GM21360 (cell line): ENCODE measurements around the gene MS4A13.
"Not testable (repeated sequence)": the region's sequence is repeated elsewhere in the genome, so short reads cannot be mapped to it uniquely, and the experiment has no call there.

Experiments
- ATAC-seq: cut with Tn5 transposase; IDR thresholded peaks from one replicate; pipeline ENCODE4 v1.9.1; 2021; ENCODE audit warnings: mild to moderate bottlenecking, moderate library complexity; ENCODE audit not compliant: unreplicated experiment

Gene MS4A13

GRCh38 chr11:60515144-60515855, at the start of gene MS4A13:
TSS of gene MS4A13 (plus strand) at chr11:60515392. CDS start at chr11:60518084, 2,692 bp downstream.
- no peak for ATAC-seq

GRCh38 chr11:60468829-60469228, 46.4 kb upstream of the MS4A13 start:
- no peak for ATAC-seq

GRCh38 chr11:60469723-60470122, 45.5 kb upstream of the MS4A13 start:
- ATAC-seq = no peak

GRCh38 chr11:60477035-60477445, 38.2 kb upstream of the MS4A13 start:
- no peak for ATAC-seq

- ATAC-seq = peak; percentile 57
Measured at GRCh38 chr11:60482361-60482760, 32.8 kb upstream of the MS4A13 start.

- peak; percentile 82 for ATAC-seq
Measured at GRCh38 chr11:60485987-60486386, 29.2 kb upstream of the MS4A13 start.

- no peak for ATAC-seq
Measured at GRCh38 chr11:60492488-60493009, 22.6 kb upstream of the MS4A13 start, which contains the start of gene MS4A12. TSS of gene MS4A12 (plus strand) at chr11:60492778. CDS start at chr11:60497319, 4,541 bp downstream.

- no peak for ATAC-seq
Measured at GRCh38 chr11:60493454-60493853, 21.7 kb upstream of the MS4A13 start.

- no peak for ATAC-seq
Measured at GRCh38 chr11:60498399-60498798, 16.8 kb upstream of the MS4A13 start.

GRCh38 chr11:60498853-60499252, 16.3 kb upstream of the MS4A13 start:
- peak; percentile 74 for ATAC-seq

GRCh38 chr11:60500276-60500910, 14.8 kb upstream of the MS4A13 start:
- ATAC-seq = no peak

- no peak for ATAC-seq
Measured at GRCh38 chr11:60502221-60502775, 12.9 kb upstream of the MS4A13 start.

- ATAC-seq = no peak
Measured at GRCh38 chr11:60504219-60504905, 10.8 kb upstream of the MS4A13 start.

- not testable (repeated sequence) for ATAC-seq
Measured at GRCh38 chr11:60509609-60510008, 5.6 kb upstream of the MS4A13 start.

- not testable (repeated sequence) for ATAC-seq
Measured at GRCh38 chr11:60510209-60510608, 5.0 kb upstream of the MS4A13 start.

- no peak for ATAC-seq
Measured at GRCh38 chr11:60511393-60511792, 3.8 kb upstream of the MS4A13 start.

- ATAC-seq = no peak
Measured at GRCh38 chr11:60512651-60513225, 2.5 kb upstream of the MS4A13 start.

GRCh38 chr11:60513496-60514460, 1.4 kb upstream of the MS4A13 start:
- ATAC-seq = no peak

GRCh38 chr11:60528465-60528864, 13.3 kb downstream of the MS4A13 start:
- ATAC-seq = peak; percentile 34

- ATAC-seq = peak; percentile 84
Measured at GRCh38 chr11:60528934-60529333, 13.7 kb downstream of the MS4A13 start.
